ENCODE data around the gene PRR12. TPM values are rescaled to one million over a fixed set of nuclear protein-coding genes. Genes with fewer than 3 reads are reported as not detected.

Gene PRR12
- total and polyA plus RNA-seq, 12 donors = 5.2 to 19.2 (median 16.2) TPM

DNA sequence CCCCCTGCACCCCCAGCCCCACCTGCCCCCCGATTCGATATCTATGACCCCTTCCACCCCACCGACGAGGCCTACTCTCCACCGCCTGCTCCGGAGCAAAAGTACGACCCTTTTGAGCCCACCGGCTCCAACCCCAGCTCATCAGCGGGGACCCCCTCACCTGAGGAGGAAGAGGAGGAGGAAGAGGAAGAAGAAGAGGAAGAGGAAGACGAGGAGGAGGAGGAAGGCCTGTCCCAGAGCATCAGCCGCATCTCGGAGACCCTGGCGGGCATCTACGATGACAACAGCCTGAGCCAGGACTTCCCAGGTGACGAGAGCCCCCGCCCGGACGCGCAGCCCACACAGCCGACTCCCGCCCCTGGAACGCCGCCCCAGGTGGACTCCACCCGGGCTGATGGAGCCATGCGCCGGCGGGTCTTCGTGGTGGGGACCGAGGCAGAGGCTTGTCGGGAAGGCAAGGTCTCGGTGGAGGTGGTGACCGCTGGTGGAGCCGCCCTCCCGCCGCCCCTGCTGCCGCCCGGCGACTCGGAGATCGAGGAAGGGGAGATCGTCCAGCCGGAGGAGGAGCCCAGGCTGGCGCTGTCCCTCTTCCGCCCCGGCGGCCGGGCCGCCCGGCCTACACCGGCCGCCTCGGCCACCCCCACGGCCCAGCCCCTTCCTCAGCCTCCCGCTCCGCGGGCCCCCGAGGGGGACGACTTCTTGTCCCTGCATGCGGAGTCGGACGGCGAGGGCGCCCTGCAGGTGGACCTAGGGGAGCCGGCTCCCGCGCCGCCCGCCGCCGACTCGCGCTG is 60.2 kb downstream of the PRR12 start:
- H3K27ac ChIP-seq = no peak overlapping the region

DNA sequence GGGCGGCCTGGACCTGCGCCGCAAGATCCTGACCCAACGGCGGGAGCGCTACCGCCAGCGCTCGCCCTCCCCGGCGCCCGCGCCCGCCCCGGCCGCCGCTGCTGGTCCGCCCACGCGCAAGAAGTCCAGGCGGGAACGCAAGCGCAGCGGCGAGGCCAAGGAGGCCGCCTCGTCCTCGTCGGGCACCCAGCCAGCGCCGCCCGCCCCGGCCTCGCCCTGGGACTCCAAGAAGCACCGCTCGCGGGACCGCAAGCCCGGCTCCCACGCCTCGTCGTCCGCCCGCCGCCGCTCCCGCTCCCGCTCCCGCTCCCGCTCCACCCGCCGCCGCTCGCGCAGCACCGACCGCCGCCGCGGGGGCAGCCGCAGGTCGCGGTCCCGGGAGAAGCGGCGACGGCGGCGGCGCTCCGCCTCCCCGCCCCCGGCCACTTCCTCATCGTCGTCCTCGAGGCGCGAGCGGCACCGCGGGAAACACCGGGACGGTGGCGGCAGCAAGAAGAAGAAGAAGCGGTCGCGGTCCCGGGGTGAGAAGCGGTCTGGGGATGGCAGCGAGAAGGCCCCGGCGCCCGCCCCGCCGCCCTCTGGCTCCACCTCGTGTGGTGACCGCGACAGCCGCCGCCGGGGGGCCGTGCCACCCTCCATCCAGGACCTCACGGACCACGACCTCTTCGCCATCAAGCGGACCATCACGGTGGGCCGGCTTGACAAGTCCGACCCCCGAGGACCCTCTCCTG is 61.0 kb downstream of the PRR12 start:
- WGBS, 2 donors = 97% methylated on average over 100 to 110 of the region's 110 CpGs
- Histone ChIP-seq H3K27ac (no peak overlapping the region), H3K27me3 (no peaks in the 10 kb centered on the region), H3K4me1 (peaks cover 0 to 3% (median 0%) of the 10 kb centered on the region in 9 donors), H3K9me3 (no peaks in the 10 kb centered on the region), H3K36me3 (peaks cover 0 to 93% (median 61%) of the 10 kb centered on the region in 9 donors), H3K4me3 (no peak overlapping the region)
- ATAC-seq (no peak), DNase-seq (no peak)
- intact Hi-C loops (cut with DNase I) = no loop called here
- no peak for TF ChIP-seq CTCF (IDR thresholded peaks at IDR 0.05)

More for the DNA sequence above, 60.2 kb downstream of the PRR12 start:
- peaks cover 0 to 3% (median 0%) of the 10 kb centered on the region in 9 donors for H3K4me1 ChIP-seq
- H3K9me3 ChIP-seq = no peaks in the 10 kb centered on the region
- 97 to 98% methylated on average over 60 to 72 of the region's 72 CpGs for WGBS, 2 donors
- H3K4me3 ChIP-seq = no peak overlapping the region
- ATAC-seq = no peak
- no peak for TF ChIP-seq CTCF (IDR thresholded peaks at IDR 0.05)
- intact Hi-C loops (cut with DNase I) = no loop called here
- peaks cover 0 to 93% (median 61%) of the 10 kb centered on the region in 9 donors for H3K36me3 ChIP-seq
- no peak for DNase-seq
- H3K27me3 ChIP-seq = no peaks in the 10 kb centered on the region

DNA sequence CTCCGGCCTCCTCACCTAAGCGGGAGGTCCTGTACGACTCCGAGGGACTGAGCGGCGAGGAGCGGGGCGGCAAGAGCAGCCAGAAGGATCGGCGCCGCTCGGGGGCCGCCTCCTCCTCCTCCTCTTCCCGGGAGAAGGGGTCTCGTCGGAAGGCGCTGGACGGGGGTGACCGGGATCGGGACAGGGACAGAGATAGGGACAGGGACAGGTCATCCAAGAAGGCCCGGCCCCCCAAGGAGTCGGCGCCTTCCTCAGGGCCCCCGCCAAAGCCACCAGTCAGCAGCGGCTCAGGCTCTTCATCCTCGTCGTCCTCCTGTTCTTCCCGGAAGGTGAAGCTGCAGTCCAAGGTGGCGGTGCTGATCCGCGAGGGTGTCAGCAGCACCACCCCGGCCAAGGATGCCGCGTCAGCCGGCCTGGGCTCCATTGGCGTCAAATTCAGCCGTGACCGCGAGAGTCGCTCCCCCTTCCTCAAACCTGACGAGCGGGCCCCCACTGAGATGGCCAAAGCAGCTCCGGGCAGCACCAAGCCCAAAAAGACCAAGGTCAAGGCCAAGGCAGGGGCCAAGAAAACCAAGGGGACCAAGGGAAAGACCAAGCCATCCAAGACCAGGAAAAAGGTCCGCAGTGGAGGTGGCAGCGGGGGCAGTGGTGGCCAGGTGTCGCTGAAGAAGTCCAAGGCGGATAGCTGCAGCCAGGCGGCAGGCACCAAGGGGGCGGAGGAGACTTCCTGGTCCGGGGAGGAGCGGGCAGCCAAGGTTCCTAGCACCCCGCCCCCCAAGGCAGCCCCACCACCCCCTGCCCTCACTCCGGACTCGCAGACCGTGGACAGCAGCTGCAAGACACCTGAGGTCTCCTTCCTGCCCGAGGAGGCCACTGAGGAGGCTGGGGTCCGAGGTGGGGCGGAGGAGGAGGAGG is 61.8 kb downstream of the PRR12 start:
- Histone ChIP-seq H3K4me3 (no peak overlapping the region), H3K4me1 (peaks cover 0 to 3% (median 0%) of the 10 kb centered on the region in 9 donors), H3K36me3 (peaks cover 0 to 93% (median 64%) of the 10 kb centered on the region in 9 donors), H3K27me3 (no peaks in the 10 kb centered on the region), H3K9me3 (no peaks in the 10 kb centered on the region), H3K27ac (no peak overlapping the region)
- ATAC-seq = peak in 1 of 8 donors; percentile 8
- WGBS, 2 donors = 94 to 95% methylated on average over 55 to 58 of the region's 58 CpGs
- no peak for DNase-seq
- TF ChIP-seq CTCF (IDR thresholded peaks at IDR 0.05) = no peak
- intact Hi-C loops (cut with DNase I) = no loop called here

DNA sequence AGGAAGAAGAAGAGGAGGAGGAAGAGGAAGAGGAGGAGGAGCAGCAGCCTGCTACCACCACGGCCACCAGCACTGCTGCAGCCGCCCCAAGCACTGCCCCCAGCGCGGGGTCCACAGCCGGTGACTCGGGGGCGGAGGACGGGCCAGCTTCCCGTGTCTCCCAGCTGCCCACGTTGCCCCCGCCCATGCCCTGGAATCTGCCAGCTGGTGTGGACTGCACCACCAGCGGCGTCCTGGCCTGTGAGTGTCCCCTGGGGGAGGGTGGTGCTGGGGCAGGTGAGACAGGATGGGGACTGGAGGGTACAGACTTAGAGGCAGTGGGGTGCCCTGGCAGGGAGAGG is 62.5 kb downstream of the PRR12 start:
- TF ChIP-seq CTCF (IDR thresholded peaks at IDR 0.05) = no peak
- Histone ChIP-seq H3K27me3 (no peaks in the 10 kb centered on the region), H3K9me3 (no peaks in the 10 kb centered on the region), H3K36me3 (peaks cover 0 to 93% (median 68%) of the 10 kb centered on the region in 9 donors), H3K4me3 (no peak overlapping the region), H3K4me1 (peaks cover 0 to 3% (median 0%) of the 10 kb centered on the region in 9 donors), H3K27ac (no peak overlapping the region)
- intact Hi-C loops (cut with DNase I) = no loop called here
- WGBS, 2 donors = 90% methylated on average over 12 to 13 of the region's 13 CpGs
- ATAC-seq (peak in 1 of 8 donors; percentile 4), DNase-seq (no peak)

Data from heart right ventricle (tissue), 16 donors.